ENCODE results near the gene MDM2.
A peak's percentile ranks its signal among the peaks of the same experiment; 100 is the strongest.

MDM2 gene

GRCh38 chr12:68878846-68879245 lies 70.9 kb downstream of the MDM2 start:
- no peak for DNase-seq (ENCODE audit: low read depth)

GRCh38 chr12:68880660-68881325 lies 72.8 kb downstream of the MDM2 start:
- no peak for DNase-seq (ENCODE audit: low read depth)

GRCh38 chr12:68882251-68882964 lies 74.4 kb downstream of the MDM2 start:
- DNase-seq (ENCODE audit: low read depth), result no peak

GRCh38 chr12:68883151-68883550 lies 75.2 kb downstream of the MDM2 start:
- no peak for DNase-seq (ENCODE audit: low read depth)

- DNase-seq (ENCODE audit: low read depth), result no peak
These were observed 76.3 kb downstream of the MDM2 start for GRCh38 chr12:68884251-68884650.

- DNase-seq (ENCODE audit: low read depth), result no peak
These were observed 77.4 kb downstream of the MDM2 start for GRCh38 chr12:68885381-68885780.

GRCh38 chr12:68886636-68887572 lies 78.9 kb downstream of the MDM2 start:
- DNase-seq (ENCODE audit: low read depth), result no peak

- DNase-seq (ENCODE audit: low read depth), result no peak
These were observed 79.7 kb downstream of the MDM2 start for GRCh38 chr12:68887641-68888040.

GRCh38 chr12:68888243-68888642 lies 80.3 kb downstream of the MDM2 start:
- no peak for DNase-seq (ENCODE audit: low read depth)

- no peak for DNase-seq (ENCODE audit: low read depth)
These were observed 82.7 kb downstream of the MDM2 start for GRCh38 chr12:68890701-68891113.

GRCh38 chr12:68891141-68891540 lies 83.2 kb downstream of the MDM2 start:
- no peak for DNase-seq (ENCODE audit: low read depth)

- no peak for DNase-seq (ENCODE audit: low read depth)
These were observed 85.2 kb downstream of the MDM2 start for GRCh38 chr12:68893201-68893600.

- DNase-seq (ENCODE audit: low read depth), result no peak
These were observed 85.8 kb downstream of the MDM2 start for GRCh38 chr12:68893741-68894140.

- no peak for DNase-seq (ENCODE audit: low read depth)
These were observed 86.4 kb downstream of the MDM2 start for GRCh38 chr12:68894276-68894855.

GRCh38 chr12:68896881-68897540 lies 89.0 kb downstream of the MDM2 start:
- DNase-seq (ENCODE audit: low read depth), result no peak

- DNase-seq (ENCODE audit: low read depth), result peak; percentile 95
These were observed 91.3 kb downstream of the MDM2 start for GRCh38 chr12:68899251-68899771.

- DNase-seq (ENCODE audit: low read depth), result peak; percentile 20
These were observed 92.3 kb downstream of the MDM2 start for GRCh38 chr12:68900241-68900640.

Data from fibroblast of gingiva (primary cell).